ENCODE results near the gene ICA1.

Gene ICA1

GRCh38 chr7:8283968-8284367 is 22.0 kb upstream of the ICA1 start:
- Histone ChIP-seq H3K4me1 (ENCODE audit: low read length) (no peaks in the 10 kb centered on the region), H3K79me2 (ENCODE audit: low read length) (no peaks in the 10 kb centered on the region), H3K9me3 (replicated peaks; ENCODE audit: insufficient read depth, low read length) (no peaks in the 10 kb centered on the region), H3K36me3 (replicated peaks; ENCODE audit: insufficient read depth, low read length) (no peaks in the 10 kb centered on the region), H3F3A (ENCODE audit: insufficient read depth, low read length) (no peaks in the 10 kb centered on the region), H4K20me1 (ENCODE audit: insufficient read depth, low read length) (no peaks in the 10 kb centered on the region), H2AFZ (ENCODE audit: low read length) (no peak overlapping the region), H3K27me3 (replicated peaks; ENCODE audit: insufficient read depth, low read length) (no peaks in the 10 kb centered on the region), H3K9ac (ENCODE audit: low read length) (no peak overlapping the region), H3K4me2 (ENCODE audit: low read depth, low read length) (no peak overlapping the region), H3K27ac (ENCODE audit: low read length) (no peak overlapping the region), H3K4me3 (ENCODE audit: low read length) (no peak overlapping the region), H3K9me2 (replicated peaks; ENCODE audit: insufficient read depth, low read length) (no peaks in the 10 kb centered on the region)
- no peak for DNase-seq
- no peak for TF ChIP-seq EZH2phosphoT487 (IDR thresholded peaks at IDR 0.05; ENCODE audit: low read length)
- TF ChIP-seq CTCF (IDR thresholded peaks at IDR 0.05; ENCODE audit: low read length), result no peak
- TF ChIP-seq EZH2 (optimal IDR thresholded peaks at IDR 0.05; ENCODE audit: low read depth, low read length), result no peak

GRCh38 chr7:8282871-8283270 is 20.9 kb upstream of the ICA1 start:
- no peaks in the 10 kb centered on the region for H3K9me2 ChIP-seq (replicated peaks; ENCODE audit: insufficient read depth, low read length)
- H3K27me3 ChIP-seq (replicated peaks; ENCODE audit: insufficient read depth, low read length), result no peaks in the 10 kb centered on the region
- H3K4me2 ChIP-seq (ENCODE audit: low read depth, low read length), result no peak overlapping the region
- no peaks in the 10 kb centered on the region for H3K36me3 ChIP-seq (replicated peaks; ENCODE audit: insufficient read depth, low read length)
- no peak overlapping the region for H3K4me3 ChIP-seq (ENCODE audit: low read length)
- H2AFZ ChIP-seq (ENCODE audit: low read length), result no peak overlapping the region
- no peak overlapping the region for H3K9ac ChIP-seq (ENCODE audit: low read length)
- H3K79me2 ChIP-seq (ENCODE audit: low read length), result no peaks in the 10 kb centered on the region
- no peaks in the 10 kb centered on the region for H4K20me1 ChIP-seq (ENCODE audit: insufficient read depth, low read length)
- no peaks in the 10 kb centered on the region for H3K4me1 ChIP-seq (ENCODE audit: low read length)
- no peak overlapping the region for H3K27ac ChIP-seq (ENCODE audit: low read length)
- H3F3A ChIP-seq (ENCODE audit: insufficient read depth, low read length), result no peaks in the 10 kb centered on the region
- no peaks in the 10 kb centered on the region for H3K9me3 ChIP-seq (replicated peaks; ENCODE audit: insufficient read depth, low read length)
- no peak for DNase-seq
- no peak for TF ChIP-seq EZH2 (optimal IDR thresholded peaks at IDR 0.05; ENCODE audit: low read depth, low read length)
- no peak for TF ChIP-seq EZH2phosphoT487 (IDR thresholded peaks at IDR 0.05; ENCODE audit: low read length)
- no peak for TF ChIP-seq CTCF (IDR thresholded peaks at IDR 0.05; ENCODE audit: low read length)

- Histone ChIP-seq H3K27ac (ENCODE audit: low read length) (no peak overlapping the region), H3K79me2 (ENCODE audit: low read length) (no peaks in the 10 kb centered on the region), H3K4me2 (ENCODE audit: low read depth, low read length) (no peak overlapping the region), H3K4me3 (ENCODE audit: low read length) (no peak overlapping the region), H3K27me3 (replicated peaks; ENCODE audit: insufficient read depth, low read length) (no peaks in the 10 kb centered on the region), H3K36me3 (replicated peaks; ENCODE audit: insufficient read depth, low read length) (no peaks in the 10 kb centered on the region), H4K20me1 (ENCODE audit: insufficient read depth, low read length) (no peaks in the 10 kb centered on the region), H3K4me1 (ENCODE audit: low read length) (no peaks in the 10 kb centered on the region), H3F3A (ENCODE audit: insufficient read depth, low read length) (no peaks in the 10 kb centered on the region), H3K9ac (ENCODE audit: low read length) (no peak overlapping the region), H3K9me2 (replicated peaks; ENCODE audit: insufficient read depth, low read length) (no peaks in the 10 kb centered on the region), H3K9me3 (replicated peaks; ENCODE audit: insufficient read depth, low read length) (no peaks in the 10 kb centered on the region), H2AFZ (ENCODE audit: low read length) (no peak overlapping the region)
- TF ChIP-seq EZH2 (optimal IDR thresholded peaks at IDR 0.05; ENCODE audit: low read depth, low read length) (no peak), CTCF (IDR thresholded peaks at IDR 0.05; ENCODE audit: low read length) (no peak), EZH2phosphoT487 (IDR thresholded peaks at IDR 0.05; ENCODE audit: low read length) (no peak)
- DNase-seq, result no peak
Observed at GRCh38 chr7:8282162-8282561, 20.2 kb upstream of the ICA1 start.
